SU-DHL-6 (cell line): Measurements from ENCODE around the gene NAT16.

Experiments used
- H2AFZ ChIP-seq: fragments of 200-600 bp; sonication (generic); 2 replicates; pipeline ENCODE4 v1.6.1; 2014; ENCODE audit warnings: low read depth, mild to moderate bottlenecking, moderate library complexity, mixed read lengths, antibody characterized with exemption, low read length; ENCODE audit not compliant: severe bottlenecking
- H3F3A ChIP-seq: fragments of 200-600 bp; shearing (Covaris generic); 2 replicates; pipeline ENCODE4 v1.6.0; 2016; ENCODE audit warnings: antibody characterized with exemption, mild to moderate bottlenecking; ENCODE audit not compliant: insufficient read depth
- H3K27ac ChIP-seq: fragments of 200-600 bp; sonication (generic); 2 replicates; pipeline ENCODE4 v1.5.1; 2016; ENCODE audit warnings: low read depth, mild to moderate bottlenecking, low read length, moderate library complexity, mixed read lengths
- H3K27me3 ChIP-seq: fragments of 200-600 bp; sonication (generic), shearing (Covaris generic); 2 replicates; pipeline ENCODE4 v1.6.0; 2014; ENCODE audit warnings: mild to moderate bottlenecking, low read length
- H3K36me3 ChIP-seq: fragments of 200-600 bp; sonication (generic); 2 replicates; pipeline ENCODE4 v1.6.1; 2014; ENCODE audit warnings: mild to moderate bottlenecking, low read length, mixed read lengths
- H3K4me2 ChIP-seq: fragments of 300-600, 200-600 bp; shearing (Covaris generic), sonication (generic); 2 replicates; pipeline ENCODE4 v1.6.0; 2014; ENCODE audit warnings: low read length, low read depth, mild to moderate bottlenecking; ENCODE audit not compliant: poor library complexity, severe bottlenecking
- H3K4me3 ChIP-seq: fragments of 200-600 bp; sonication (generic); 2 replicates; pipeline ENCODE4 v1.5.1; 2014; ENCODE audit warnings: antibody characterized with exemption, low read length, mild to moderate bottlenecking, mixed read lengths; ENCODE audit not compliant: insufficient read depth, poor library complexity, severe bottlenecking
- H3K79me2 ChIP-seq: fragments of 200-600 bp; sonication (generic); 2 replicates; pipeline ENCODE4 v1.6.1; 2014; ENCODE audit warnings: mild to moderate bottlenecking, low read length, moderate library complexity; ENCODE audit not compliant: insufficient read depth
- H3K9ac ChIP-seq: fragments of 200-600 bp; sonication (generic); 2 replicates; pipeline ENCODE4 v1.7.0; 2014; ENCODE audit warnings: mild to moderate bottlenecking, low read length
- H3K9me2 ChIP-seq: fragments of 200-600 bp; sonication (generic); replicated peaks from 2 replicates; pipeline ENCODE4 v1.6.1; 2014; ENCODE audit warnings: low read length; ENCODE audit not compliant: insufficient read depth
- H3K9me3 ChIP-seq: fragments of 200-600 bp; sonication (generic); 2 replicates; pipeline ENCODE4 v1.6.1; 2014; ENCODE audit warnings: low read length, mixed read lengths; ENCODE audit not compliant: insufficient read depth
- H4K20me1 ChIP-seq: fragments of 200-600 bp; sonication (generic); 2 replicates; pipeline ENCODE4 v1.6.1; 2014; ENCODE audit warnings: low read depth, mild to moderate bottlenecking, antibody characterized with exemption, low read length, moderate library complexity, mixed read lengths
- EZH2phosphoT487 ChIP-seq: fragments of 200-600 bp; sonication (generic), shearing (Covaris generic); conservative IDR thresholded peaks from 2 replicates; pipeline ENCODE4 v1.6.1; 2018; ENCODE audit warnings: mild to moderate bottlenecking, antibody characterized with exemption, low read length, moderate library complexity, mixed read lengths
- TF ChIP-seq, protein P1 (sequence below): fragments of 200-600 bp; sonication (generic); IDR thresholded peaks from one replicate; pipeline ENCODE4 v1.5.1; 2017; ENCODE audit warnings: antibody characterized with exemption, mild to moderate bottlenecking, low read length, moderate library complexity; ENCODE audit not compliant: insufficient read depth, poor library complexity, severe bottlenecking

Gene NAT16

DNA sequence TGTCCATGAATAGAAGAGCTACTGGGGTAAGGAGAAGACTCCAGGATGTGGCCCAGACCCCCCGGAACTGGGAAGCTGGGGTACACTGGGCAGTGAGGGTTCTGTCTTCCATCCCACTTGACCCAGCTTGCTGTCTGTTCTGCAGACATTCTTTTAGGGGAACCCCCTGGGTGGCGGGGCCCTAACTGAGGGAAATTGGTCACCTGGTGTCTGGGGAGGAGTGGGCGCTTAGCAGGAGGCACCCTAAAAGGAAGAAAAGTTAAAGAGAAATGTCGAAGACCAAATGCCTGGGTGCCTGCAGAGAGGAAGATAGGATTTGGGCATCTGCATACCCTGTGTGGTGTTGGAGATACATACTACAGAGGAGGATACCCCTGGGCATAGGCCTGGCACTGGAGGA, 24.8 kb downstream of the NAT16 start:
- Histone ChIP-seq H3K36me3 (no peaks in the 10 kb centered on the region), H3K27me3 (no peaks in the 10 kb centered on the region), H3F3A (0 out of 2 replicates have a peak, but pooled peaks cover 9% of the 10 kb centered on the region), H3K9me2 (no peaks in the 10 kb centered on the region), H3K9me3 (no peaks in the 10 kb centered on the region), H3K9ac (peak overlapping the region; percentile 89), H3K4me3 (peak overlapping the region; percentile 86), H3K79me2 (no peaks in the 10 kb centered on the region), H2AFZ (peak overlapping the region; percentile 72), H3K27ac (peak overlapping the region; percentile 14; the same call in 1 of the 2 replicates), H4K20me1 (no peaks in the 10 kb centered on the region), H3K4me2 (peak overlapping the region; percentile 72)
- TF ChIP-seq, protein P1, sequence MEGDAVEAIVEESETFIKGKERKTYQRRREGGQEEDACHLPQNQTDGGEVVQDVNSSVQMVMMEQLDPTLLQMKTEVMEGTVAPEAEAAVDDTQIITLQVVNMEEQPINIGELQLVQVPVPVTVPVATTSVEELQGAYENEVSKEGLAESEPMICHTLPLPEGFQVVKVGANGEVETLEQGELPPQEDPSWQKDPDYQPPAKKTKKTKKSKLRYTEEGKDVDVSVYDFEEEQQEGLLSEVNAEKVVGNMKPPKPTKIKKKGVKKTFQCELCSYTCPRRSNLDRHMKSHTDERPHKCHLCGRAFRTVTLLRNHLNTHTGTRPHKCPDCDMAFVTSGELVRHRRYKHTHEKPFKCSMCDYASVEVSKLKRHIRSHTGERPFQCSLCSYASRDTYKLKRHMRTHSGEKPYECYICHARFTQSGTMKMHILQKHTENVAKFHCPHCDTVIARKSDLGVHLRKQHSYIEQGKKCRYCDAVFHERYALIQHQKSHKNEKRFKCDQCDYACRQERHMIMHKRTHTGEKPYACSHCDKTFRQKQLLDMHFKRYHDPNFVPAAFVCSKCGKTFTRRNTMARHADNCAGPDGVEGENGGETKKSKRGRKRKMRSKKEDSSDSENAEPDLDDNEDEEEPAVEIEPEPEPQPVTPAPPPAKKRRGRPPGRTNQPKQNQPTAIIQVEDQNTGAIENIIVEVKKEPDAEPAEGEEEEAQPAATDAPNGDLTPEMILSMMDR, result no peak
- no peak for TF ChIP-seq EZH2phosphoT487

DNA sequence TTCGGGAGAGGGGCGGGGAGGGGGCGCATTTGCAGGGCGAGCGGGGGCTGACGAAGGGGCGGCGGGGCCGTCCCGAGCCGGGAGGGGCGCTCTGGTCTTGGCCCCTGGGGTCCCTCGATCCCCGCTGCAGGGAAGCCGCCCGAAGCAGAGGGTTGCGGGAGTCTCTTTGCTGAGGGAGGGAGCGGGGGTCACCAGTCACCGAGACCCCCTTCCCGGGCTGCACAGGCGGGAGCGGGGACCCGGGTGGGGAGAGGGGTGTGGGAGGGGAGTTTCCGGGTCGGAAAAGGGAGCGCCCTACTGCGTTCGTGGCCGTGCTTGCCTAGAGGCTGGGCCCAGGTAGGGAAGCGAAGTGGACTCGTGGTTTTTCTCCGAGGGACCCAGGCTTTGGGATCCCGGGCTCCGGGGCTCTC, 25.4 kb downstream of the NAT16 start:
- no peaks in the 10 kb centered on the region for H3K9me3 ChIP-seq
- no peak for TF ChIP-seq EZH2phosphoT487
- TF ChIP-seq, protein P1, result no peak
- peak overlapping the region; percentile 72 for H2AFZ ChIP-seq
- 0 out of 2 replicates have a peak, but pooled peaks cover 9% of the 10 kb centered on the region for H3F3A ChIP-seq
- peak overlapping the region; percentile 86 for H3K4me3 ChIP-seq
- H3K9me2 ChIP-seq, result no peaks in the 10 kb centered on the region
- peak overlapping the region; percentile 14; the same call in 1 of the 2 replicates for H3K27ac ChIP-seq
- no peaks in the 10 kb centered on the region for H3K79me2 ChIP-seq
- H3K27me3 ChIP-seq, result no peaks in the 10 kb centered on the region
- H3K4me2 ChIP-seq, result peak overlapping the region; percentile 72
- H4K20me1 ChIP-seq, result no peaks in the 10 kb centered on the region
- no peaks in the 10 kb centered on the region for H3K36me3 ChIP-seq
- H3K9ac ChIP-seq, result peak overlapping the region; percentile 89

DNA sequence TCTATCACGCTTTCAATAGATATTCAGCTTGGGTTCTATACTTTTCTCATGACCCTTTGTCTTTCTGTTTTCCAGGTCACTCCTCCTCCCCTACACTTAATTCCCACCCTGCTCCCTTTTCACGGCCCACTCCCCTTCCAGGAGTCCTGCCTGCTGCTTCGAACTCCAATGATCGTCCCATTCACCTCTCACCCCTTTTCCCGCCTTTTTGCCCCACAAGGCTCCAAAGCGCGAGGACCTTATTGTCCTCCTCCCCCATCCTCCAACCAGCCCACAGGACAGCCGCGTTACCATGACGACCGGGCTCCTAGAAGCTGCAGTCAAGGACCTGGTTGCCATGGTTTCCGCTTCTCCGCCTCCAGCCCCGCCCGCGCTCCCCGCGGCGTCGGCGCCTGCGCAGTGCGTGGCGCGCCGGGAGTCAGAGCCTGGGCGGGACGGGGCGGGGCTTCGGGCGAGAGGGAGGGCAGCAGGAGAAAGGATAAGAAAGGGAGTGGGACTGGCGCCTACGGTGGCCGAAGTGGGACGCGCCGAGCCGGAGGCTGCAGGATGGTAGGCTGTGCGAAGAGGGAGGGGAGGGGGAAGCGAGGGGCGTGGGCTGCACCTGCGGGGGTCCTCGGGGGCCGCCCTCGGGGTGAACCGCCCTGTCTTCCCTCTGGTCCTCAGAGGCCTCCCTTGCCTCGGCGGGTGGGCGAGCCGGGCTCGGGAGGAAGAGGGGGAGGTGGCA, 26.0 kb downstream of the NAT16 start, which contains the start of gene AP1S1:
Gene AP1S1, plus strand, starts transcription at position 508 of the 724 bp plus-strand sequence. Its CDS starts 39 bp downstream, at position 547.
- Histone ChIP-seq H3K36me3 (no peaks in the 10 kb centered on the region), H4K20me1 (no peaks in the 10 kb centered on the region), H3K27ac (peak within 1 kb of the TSS; percentile 14; the same call in 1 of the 2 replicates), H3K4me2 (peak within 1 kb of the TSS; percentile 72), H3K79me2 (no peaks in the 10 kb centered on the region), H3K4me3 (peak within 1 kb of the TSS; percentile 86), H3K9me2 (no peaks in the 10 kb centered on the region), H3K9me3 (no peaks in the 10 kb centered on the region), H3K9ac (peak within 1 kb of the TSS; percentile 89), H2AFZ (peak within 1 kb of the TSS; percentile 72), H3F3A (0 out of 2 replicates have a peak, but pooled peaks cover 9% of the 10 kb centered on the region), H3K27me3 (no peaks in the 10 kb centered on the region)
- TF ChIP-seq, protein P1, result no peak
- TF ChIP-seq EZH2phosphoT487, result no peak
